ENCODE results near the gene HTRA3. TPM values are rescaled to one million over a fixed set of nuclear protein-coding genes. Genes with fewer than 3 reads are reported as not detected.

The HTRA3 gene
- total RNA-seq, 4 donors from 2014 or later, result 56.1 to 82.2 (median 67.2) TPM

- Histone ChIP-seq H3K27ac (replicated peaks in 1 of 4) (no peak overlapping the region), H3K4me1 (peaks cover 3 to 18% (median 7%) of the 10 kb centered on the region in 4 donors), H3K9me3 (no peaks in the 10 kb centered on the region), H3K36me3 (peaks cover 0 to 78% (median 27%) of the 10 kb centered on the region in 4 donors), H3K27me3 (no peaks in the 10 kb centered on the region), H3K4me3 (no peak overlapping the region)
- DNase-seq (ENCODE audit: extremely low spot score), result no peak
- 92% methylated on average over 15 of the region's 15 CpGs for WGBS
- intact Hi-C loops (cut with DNase I), result no loop called here
- TF ChIP-seq CTCF (IDR thresholded peaks at IDR 0.05) (no peak), POLR2A (IDR thresholded peaks at IDR 0.05; ENCODE audit: low read depth) (no peak), EP300 (IDR thresholded peaks at IDR 0.05) (no peak), POLR2AphosphoS5 (IDR thresholded peaks at IDR 0.05) (no peak)
These were observed 46.8 kb upstream of the HTRA3 start for GRCh38 chr4:8222609-8223388.

- DNase-seq (ENCODE audit: extremely low spot score), result no peak
- Histone ChIP-seq H3K27me3 (no peaks in the 10 kb centered on the region), H3K4me1 (peaks cover 16 to 31% (median 20%) of the 10 kb centered on the region in 4 donors), H3K9me3 (no peaks in the 10 kb centered on the region), H3K27ac (replicated peaks in 1 of 4) (no peak overlapping the region), H3K36me3 (peaks cover 0 to 76% (median 22%) of the 10 kb centered on the region in 4 donors), H3K4me3 (no peak overlapping the region)
- TF ChIP-seq CTCF (IDR thresholded peaks at IDR 0.05) (no peak), POLR2AphosphoS5 (IDR thresholded peaks at IDR 0.05) (no peak), POLR2A (IDR thresholded peaks at IDR 0.05; ENCODE audit: low read depth) (no peak), EP300 (IDR thresholded peaks at IDR 0.05) (no peak)
- 92% methylated on average over 12 of the region's 12 CpGs for WGBS
- intact Hi-C loops (cut with DNase I), result no loop called here
These were observed 45.1 kb upstream of the HTRA3 start for GRCh38 chr4:8224267-8224974.

GRCh38 chr4:8224975-8225625, 44.5 kb upstream of the HTRA3 start:
- Histone ChIP-seq H3K36me3 (peaks cover 0 to 70% (median 18%) of the 10 kb centered on the region in 4 donors), H3K4me3 (no peak overlapping the region), H3K4me1 (peaks cover 16 to 31% (median 20%) of the 10 kb centered on the region in 4 donors), H3K9me3 (no peaks in the 10 kb centered on the region), H3K27ac (replicated peaks in 1 of 4) (no peak overlapping the region), H3K27me3 (no peaks in the 10 kb centered on the region)
- intact Hi-C loops (cut with DNase I), result no loop called here
- 100% methylated on average over 1 of the region's 12 CpGs for WGBS
- no peak for DNase-seq (ENCODE audit: extremely low spot score)
- TF ChIP-seq POLR2A (IDR thresholded peaks at IDR 0.05; ENCODE audit: low read depth), result no peak
- TF ChIP-seq POLR2AphosphoS5 (IDR thresholded peaks at IDR 0.05), result no peak
- TF ChIP-seq CTCF (IDR thresholded peaks at IDR 0.05), result no peak
- TF ChIP-seq EP300 (IDR thresholded peaks at IDR 0.05), result no peak

GRCh38 chr4:8225706-8226443, 43.7 kb upstream of the HTRA3 start:
- intact Hi-C loops (cut with DNase I), result no loop called here
- peaks cover 16 to 31% (median 20%) of the 10 kb centered on the region in 4 donors for H3K4me1 ChIP-seq
- no peak for DNase-seq (ENCODE audit: extremely low spot score)
- no peak overlapping the region for H3K4me3 ChIP-seq
- no peaks in the 10 kb centered on the region for H3K27me3 ChIP-seq
- peaks cover 0 to 62% (median 17%) of the 10 kb centered on the region in 4 donors for H3K36me3 ChIP-seq
- no peak for TF ChIP-seq EP300 (IDR thresholded peaks at IDR 0.05)
- no peak for TF ChIP-seq POLR2AphosphoS5 (IDR thresholded peaks at IDR 0.05)
- no peak for TF ChIP-seq POLR2A (IDR thresholded peaks at IDR 0.05; ENCODE audit: low read depth)
- no peak for TF ChIP-seq CTCF (IDR thresholded peaks at IDR 0.05)
- no peak overlapping the region for H3K27ac ChIP-seq (replicated peaks in 1 of 4)
- no peaks in the 10 kb centered on the region for H3K9me3 ChIP-seq
- 74% methylated on average over 10 of the region's 10 CpGs for WGBS

All from esophagus muscularis mucosa (tissue), 4 donors.